Gastroesophageal sphincter (tissue), 4 donors: ENCODE measurements around the gene TRABD2B. TPM values are rescaled to one million over a fixed set of nuclear protein-coding genes. Genes with fewer than 3 reads are reported as not detected.
A peak's percentile ranks its signal among the peaks of the same experiment; 100 is the strongest.

Source experiments
- ATAC-seq: fragments of 150-250 bp; one replicate; pipeline ENCODE4 v1.9.1; 2016; ENCODE audit warnings: mild to moderate bottlenecking, moderate library complexity
- H3K27ac ChIP-seq, 4 donors: fragments of 200-600 bp; sonication (generic) in 3 of 4; 1 replicate in 3 of 4; 2 replicates in 1 of 4; pipeline ENCODE4 v1.5.1; 2016 to 2019
- H3K27me3 ChIP-seq: fragments of 200-600 bp; sonication (generic); one replicate; pipeline ENCODE4 v1.5.1; 2019
- H3K36me3 ChIP-seq, 2 donors: fragments of 200-600 bp; sonication (generic); one replicate each; pipeline ENCODE4 v1.5.1; 2019; ENCODE audit warnings: control low read depth in 1 of 2
- H3K4me1 ChIP-seq, 3 donors: fragments of 200-600 bp; sonication (generic); 1 replicate in 2 of 3; 2 replicates in 1 of 3; pipeline ENCODE4 v1.5.1; 2016 to 2019; ENCODE audit warnings: control low read depth in 2 of 3
- H3K4me3 ChIP-seq, 2 donors: fragments of 200-600 bp; sonication (generic); one replicate each; pipeline ENCODE4 v1.5.1; 2019; ENCODE audit warnings: mild to moderate bottlenecking in 1 of 2, moderate library complexity in 1 of 2
- H3K9me3 ChIP-seq, 3 donors: fragments of 200-600 bp; sonication (generic); one replicate each; pipeline ENCODE4 v1.5.1; 2017 to 2019; ENCODE audit warnings: control low read depth in 2 of 3
- EP300 ChIP-seq: sonication (generic); formaldehyde crosslinking; IDR thresholded peaks from one replicate; pipeline ENCODE4 v1.6.1; 2017; ENCODE audit warnings: antibody characterized with exemption, mild to moderate bottlenecking
- POLR2A ChIP-seq, 2 donors: fragments of 450-650 bp; IDR thresholded peaks; one replicate each; pipeline ENCODE4 v1.6.1; 2017; ENCODE audit warnings: antibody characterized with exemption in 2 of 2, mild to moderate bottlenecking in 2 of 2, moderate library complexity in 1 of 2
- POLR2AphosphoS5 ChIP-seq: sonication (generic); formaldehyde crosslinking; IDR thresholded peaks from one replicate; pipeline ENCODE4 v1.6.1; 2017; ENCODE audit warnings: antibody characterized with exemption
- WGBS, 2 donors: methylation state at CpG; one replicate each; pipeline ENCODE4 v1.1.5; 2018; ENCODE audit warnings: low coverage in 1 of 2; 5-methylcytosine and 5-hydroxymethylcytosine counted together
- total RNA-seq, 4 donors: library from RNA; depleted of rRNA; stranded (reverse); fragments of >200 nt; gene quantifications; one replicate each; pipeline ENCODE4 v1.1.0, GENCODE V29; 2016
- TF ChIP-seq, protein P1 (sequence below), 4 experiments: fragments of 200-600 bp in 2 of 4; fragments of 450-650 bp in 2 of 4; sonication (generic) in 1 of 4; IDR thresholded peaks; one replicate each; pipeline ENCODE4 v1.5.1; 2017 to 2019; ENCODE audit warnings: antibody characterized with exemption in 4 of 4, mild to moderate bottlenecking in 2 of 4, moderate library complexity in 2 of 4

The TRABD2B gene
- total RNA-seq, 4 donors from 2014 or later = 2.6 to 6.5 (median 3.4) TPM

DNA sequence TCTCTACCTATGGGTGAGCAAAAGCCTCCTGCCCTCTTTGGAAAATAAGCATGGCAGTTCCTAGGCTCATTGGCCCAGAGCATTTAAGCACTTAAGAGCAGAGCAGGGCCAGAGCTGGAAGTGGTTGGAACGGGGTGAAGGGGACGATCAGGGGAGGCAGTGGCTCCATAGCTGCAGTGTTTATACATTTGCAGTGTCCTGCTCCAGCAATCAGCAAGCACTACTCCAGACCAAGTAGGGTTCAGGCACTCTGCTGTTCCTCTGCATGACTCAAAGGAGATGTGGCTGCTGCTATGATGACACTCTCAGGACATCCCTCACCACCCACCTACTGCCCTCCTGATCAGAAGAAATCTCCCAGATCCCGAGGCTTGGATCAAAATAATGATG lies 55.0 kb downstream of the TRABD2B start:
- Histone ChIP-seq H3K27ac (no peak overlapping the region), H3K4me1 (peaks cover 0 to 30% (median 0%) of the 10 kb centered on the region in 3 donors), H3K36me3 (no peaks in the 10 kb centered on the region), H3K27me3 (no peaks in the 10 kb centered on the region), H3K4me3 (no peak overlapping the region), H3K9me3 (no peaks in the 10 kb centered on the region)
- ATAC-seq = no peak
- 63% methylated on average over 1 of the region's 3 CpGs; no CpG with 5 or more reads in 1 of the 2 donors for WGBS, 2 donors
- TF ChIP-seq POLR2AphosphoS5 = no peak
- no peak for TF ChIP-seq EP300
- no peak for TF ChIP-seq POLR2A (IDR thresholded peaks at IDR 0.05)

DNA sequence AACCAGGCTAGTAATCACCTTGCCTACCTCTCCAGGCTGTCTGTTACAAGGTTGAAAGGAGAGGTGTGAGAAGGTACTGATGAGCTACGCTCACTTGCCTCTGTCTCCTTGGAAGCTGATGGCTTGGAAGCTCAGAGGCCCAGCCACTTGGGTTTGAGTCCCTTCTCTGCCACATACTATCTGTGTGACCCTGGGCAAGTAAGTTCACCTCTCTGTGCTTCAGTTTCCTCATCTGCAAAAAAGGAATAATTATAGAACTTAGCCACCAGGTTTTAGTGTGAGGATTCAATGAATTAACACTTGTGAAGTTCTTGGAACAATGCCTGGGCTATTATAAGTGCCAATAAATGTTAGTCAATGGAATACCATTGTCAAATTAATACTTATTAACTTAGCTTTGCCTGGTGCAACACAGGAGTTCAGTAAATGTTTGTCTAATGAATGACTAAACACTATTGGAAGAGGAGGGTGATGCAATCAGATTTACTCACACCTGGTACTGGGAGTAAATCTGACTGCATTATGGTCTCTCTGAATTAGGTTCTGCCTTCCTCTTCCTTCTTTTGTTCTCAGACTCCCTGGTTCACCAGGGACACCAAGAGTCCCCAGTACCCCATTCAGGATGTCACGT lies 55.5 kb downstream of the TRABD2B start:
- 100% methylated on average over 1 of the region's 2 CpGs for WGBS, 2 donors
- no peak overlapping the region for H3K4me3 ChIP-seq
- H3K27ac ChIP-seq = no peak overlapping the region
- peaks cover 0 to 30% (median 0%) of the 10 kb centered on the region in 3 donors for H3K4me1 ChIP-seq
- H3K36me3 ChIP-seq = no peaks in the 10 kb centered on the region
- TF ChIP-seq POLR2AphosphoS5 (no peak), EP300 (no peak), POLR2A (IDR thresholded peaks at IDR 0.05) (no peak)
- TF ChIP-seq, protein P1, sequence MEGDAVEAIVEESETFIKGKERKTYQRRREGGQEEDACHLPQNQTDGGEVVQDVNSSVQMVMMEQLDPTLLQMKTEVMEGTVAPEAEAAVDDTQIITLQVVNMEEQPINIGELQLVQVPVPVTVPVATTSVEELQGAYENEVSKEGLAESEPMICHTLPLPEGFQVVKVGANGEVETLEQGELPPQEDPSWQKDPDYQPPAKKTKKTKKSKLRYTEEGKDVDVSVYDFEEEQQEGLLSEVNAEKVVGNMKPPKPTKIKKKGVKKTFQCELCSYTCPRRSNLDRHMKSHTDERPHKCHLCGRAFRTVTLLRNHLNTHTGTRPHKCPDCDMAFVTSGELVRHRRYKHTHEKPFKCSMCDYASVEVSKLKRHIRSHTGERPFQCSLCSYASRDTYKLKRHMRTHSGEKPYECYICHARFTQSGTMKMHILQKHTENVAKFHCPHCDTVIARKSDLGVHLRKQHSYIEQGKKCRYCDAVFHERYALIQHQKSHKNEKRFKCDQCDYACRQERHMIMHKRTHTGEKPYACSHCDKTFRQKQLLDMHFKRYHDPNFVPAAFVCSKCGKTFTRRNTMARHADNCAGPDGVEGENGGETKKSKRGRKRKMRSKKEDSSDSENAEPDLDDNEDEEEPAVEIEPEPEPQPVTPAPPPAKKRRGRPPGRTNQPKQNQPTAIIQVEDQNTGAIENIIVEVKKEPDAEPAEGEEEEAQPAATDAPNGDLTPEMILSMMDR (IDR thresholded peaks at IDR 0.05) = no peak
- no peak for ATAC-seq
- no peaks in the 10 kb centered on the region for H3K9me3 ChIP-seq
- H3K27me3 ChIP-seq = no peaks in the 10 kb centered on the region

DNA sequence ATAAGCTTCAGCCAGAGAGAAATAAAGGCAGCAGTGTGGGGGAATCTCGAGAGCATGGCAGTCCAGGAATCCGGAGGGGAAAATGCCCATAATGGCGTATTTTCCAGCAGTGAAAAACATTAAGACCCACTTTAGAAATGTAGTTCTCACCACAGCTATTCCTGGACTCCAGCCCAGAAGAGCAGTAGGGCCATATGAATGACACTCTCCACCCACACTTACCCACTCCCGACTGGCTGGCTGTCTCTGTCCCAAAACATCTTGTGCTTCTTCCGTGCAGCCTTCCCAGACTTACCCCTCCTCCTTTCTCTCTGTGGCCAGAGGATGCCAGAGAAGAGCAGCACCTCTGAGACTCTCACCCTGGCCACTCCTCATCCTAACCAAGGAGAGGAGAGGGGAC lies 56.4 kb downstream of the TRABD2B start:
- Histone ChIP-seq H3K9me3 (no peaks in the 10 kb centered on the region), H3K27ac (peak overlapping the region in 1 of 4 donors; percentile 3), H3K4me1 (peaks cover 0 to 30% (median 0%) of the 10 kb centered on the region in 3 donors), H3K27me3 (no peaks in the 10 kb centered on the region), H3K36me3 (no peaks in the 10 kb centered on the region), H3K4me3 (no peak overlapping the region)
- 32 to 66% methylated on average over 3 to 5 of the region's 5 CpGs for WGBS, 2 donors
- TF ChIP-seq EP300 (no peak), POLR2A (IDR thresholded peaks at IDR 0.05) (no peak), POLR2AphosphoS5 (no peak)
- TF ChIP-seq, protein P1 (IDR thresholded peaks at IDR 0.05) = no peak
- ATAC-seq = no peak

DNA sequence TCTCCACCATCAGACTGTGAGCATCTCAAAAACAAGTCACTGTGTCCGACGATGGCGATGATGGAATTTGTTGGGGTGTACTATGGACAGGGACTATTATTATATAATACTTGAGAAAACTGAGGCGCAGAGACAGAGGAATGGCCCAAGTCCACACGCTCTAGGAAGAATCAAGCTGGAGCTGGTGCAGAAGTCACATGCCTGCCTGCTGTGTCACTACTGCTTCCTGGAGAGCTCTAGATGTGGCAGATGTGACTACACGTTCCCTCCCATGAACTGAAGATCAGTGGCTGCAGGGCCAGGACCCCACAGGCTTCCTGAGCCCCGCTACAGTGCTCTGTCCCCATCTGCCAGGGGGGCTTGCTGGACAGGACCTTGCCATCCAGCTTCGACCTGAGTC lies 56.9 kb downstream of the TRABD2B start:
- ATAC-seq = no peak
- H3K4me1 ChIP-seq = peaks cover 0 to 30% (median 0%) of the 10 kb centered on the region in 3 donors
- H3K4me3 ChIP-seq = no peak overlapping the region
- TF ChIP-seq, protein P1 (IDR thresholded peaks at IDR 0.05) = no peak
- no peak for TF ChIP-seq POLR2AphosphoS5
- no peak for TF ChIP-seq EP300
- TF ChIP-seq POLR2A (IDR thresholded peaks at IDR 0.05) = no peak
- H3K9me3 ChIP-seq = no peaks in the 10 kb centered on the region
- 77 to 95% methylated on average over 5 of the region's 8 CpGs for WGBS, 2 donors
- no peak overlapping the region for H3K27ac ChIP-seq
- no peaks in the 10 kb centered on the region for H3K36me3 ChIP-seq
- H3K27me3 ChIP-seq = no peaks in the 10 kb centered on the region

DNA sequence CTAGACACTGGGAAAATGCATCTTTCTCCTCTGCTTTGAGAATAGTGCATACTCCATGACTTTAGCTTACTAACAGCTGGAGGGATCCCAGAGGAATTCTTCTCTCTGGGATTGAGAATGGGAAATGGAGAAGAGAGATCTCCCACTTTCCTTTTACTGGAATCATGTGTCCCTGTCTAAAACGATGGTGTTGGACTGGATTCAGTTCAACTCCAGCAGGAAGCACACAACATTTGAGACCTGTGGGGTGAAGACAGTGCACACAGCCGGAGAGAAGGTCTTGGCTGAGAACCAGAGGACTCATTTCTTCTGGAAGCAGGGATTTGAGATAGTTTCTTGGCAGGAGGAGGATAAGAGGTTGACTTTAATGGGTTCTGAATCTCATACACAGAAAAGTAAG lies 58.7 kb downstream of the TRABD2B start:
- ATAC-seq = no peak
- 0% methylated on average over 2 of the region's 2 CpGs; no CpG with 5 or more reads in 1 of the 2 donors for WGBS, 2 donors
- no peaks in the 10 kb centered on the region for H3K36me3 ChIP-seq
- H3K27me3 ChIP-seq = no peaks in the 10 kb centered on the region
- TF ChIP-seq EP300 (no peak), POLR2AphosphoS5 (peak; percentile 42)
- H3K4me1 ChIP-seq = peaks cover 0 to 32% (median 7%) of the 10 kb centered on the region in 3 donors
- no peaks in the 10 kb centered on the region for H3K9me3 ChIP-seq
- peak overlapping the region in 3 of 4 donors; percentile 14 to 49 (median 39) for H3K27ac ChIP-seq
- H3K4me3 ChIP-seq = no peak overlapping the region
